Coronary artery (tissue), 2 donors: ENCODE data around the gene RNF13.

ENCODE experiments used
- DNase-seq: peaks from one replicate; pipeline ENCODE4 v3.0.0-alpha.2; 2017; ENCODE audit warnings: low spot score
- H3K27ac ChIP-seq, 2 donors: fragments of 200-600 bp; sonication (generic); one replicate each; pipeline ENCODE4 v1.5.1; 2016 to 2019
- H3K4me3 ChIP-seq: fragments of 200-600 bp; sonication (generic); 2 replicates; pipeline ENCODE4 v1.5.1; 2016; ENCODE audit warnings: mild to moderate bottlenecking, moderate library complexity
- CTCF ChIP-seq: fragments of 200-600 bp; sonication (generic); IDR thresholded peaks from one replicate; pipeline ENCODE4 v1.5.1; 2019; ENCODE audit warnings: antibody characterized with exemption

The RNF13 gene

GRCh38 chr3:149949181-149949580, 136.2 kb downstream of the RNF13 start:
- Histone ChIP-seq H3K4me3 (no peak overlapping the region), H3K27ac (no peak overlapping the region)
- TF ChIP-seq CTCF = no peak
- DNase-seq = no peak

- no peak overlapping the region for H3K27ac ChIP-seq
- no peak for DNase-seq
- no peak overlapping the region for H3K4me3 ChIP-seq
- TF ChIP-seq CTCF = no peak
These were observed 141.8 kb downstream of the RNF13 start for GRCh38 chr3:149954812-149955211.

GRCh38 chr3:149955449-149955848, 142.4 kb downstream of the RNF13 start:
- H3K27ac ChIP-seq = no peak overlapping the region
- no peak overlapping the region for H3K4me3 ChIP-seq
- no peak for DNase-seq
- no peak for TF ChIP-seq CTCF

GRCh38 chr3:149957361-149958125, 144.5 kb downstream of the RNF13 start:
- H3K27ac ChIP-seq = no peak overlapping the region
- TF ChIP-seq CTCF = no peak
- H3K4me3 ChIP-seq = no peak overlapping the region
- no peak for DNase-seq

- Histone ChIP-seq H3K4me3 (no peak overlapping the region), H3K27ac (no peak overlapping the region)
- DNase-seq = no peak
- no peak for TF ChIP-seq CTCF
These were observed 145.3 kb downstream of the RNF13 start for GRCh38 chr3:149958171-149958796.

- Histone ChIP-seq H3K4me3 (no peak overlapping the region), H3K27ac (no peak overlapping the region)
- TF ChIP-seq CTCF = no peak
- no peak for DNase-seq
These were observed 146.4 kb downstream of the RNF13 start for GRCh38 chr3:149959443-149959842.

- no peak for TF ChIP-seq CTCF
- no peak overlapping the region for H3K4me3 ChIP-seq
- no peak for DNase-seq
- H3K27ac ChIP-seq = no peak overlapping the region
These were observed 150.5 kb downstream of the RNF13 start for GRCh38 chr3:149963485-149963884.
